Liver (tissue), 9 donors: ENCODE results near the gene C2orf92. TPM values are rescaled to one million over a fixed set of nuclear protein-coding genes. Genes with fewer than 3 reads are reported as not detected.

Source experiments
- DNase-seq: peaks from one replicate; pipeline ENCODE4 v3.0.0-alpha.2; 2017; ENCODE audit warnings: low spot score
- H3K27ac ChIP-seq, 2 donors: one replicate each; pipeline ENCODE4 v1.7.0; 2013; ENCODE audit warnings: inconsistent platforms in 2 of 2, low read length in 2 of 2, control low read depth in 1 of 2, low read depth in 1 of 2, mild to moderate bottlenecking in 1 of 2
- H3K27me3 ChIP-seq, 4 donors: one replicate each; pipeline versions ENCODE4 v1.6.1 to v1.7.0; 2013; ENCODE audit warnings: low read length in 3 of 4, inconsistent platforms in 1 of 4, mild to moderate bottlenecking in 1 of 4, moderate library complexity in 1 of 4; ENCODE audit not compliant: control insufficient read depth in 4 of 4, insufficient read depth in 4 of 4
- H3K36me3 ChIP-seq, 4 donors: one replicate each; pipeline versions ENCODE4 v1.6.1 to v1.7.0; 2013; ENCODE audit warnings: low read length in 3 of 4, mild to moderate bottlenecking in 3 of 4, low read depth in 1 of 4, moderate library complexity in 1 of 4; ENCODE audit not compliant: control insufficient read depth in 4 of 4, insufficient read depth in 3 of 4
- H3K4me1 ChIP-seq, 4 donors: one replicate each; pipeline versions ENCODE4 v1.6.1 to v1.7.0; 2013; ENCODE audit warnings: low read length in 3 of 4, mild to moderate bottlenecking in 3 of 4, moderate library complexity in 1 of 4; ENCODE audit not compliant: control insufficient read depth in 4 of 4, insufficient read depth in 4 of 4
- H3K4me3 ChIP-seq, 3 donors: one replicate each; pipeline versions ENCODE4 v1.6.1 to v1.7.0; 2013; ENCODE audit warnings: low read length in 3 of 3, control low read depth in 1 of 3, low read depth in 1 of 3, mild to moderate bottlenecking in 1 of 3
- H3K9ac ChIP-seq, 2 donors: one replicate each; pipeline ENCODE4 v1.7.0; 2013; ENCODE audit warnings: low read length in 2 of 2, mild to moderate bottlenecking in 2 of 2, moderate library complexity in 2 of 2, control low read depth in 1 of 2, low read depth in 1 of 2
- H3K9me3 ChIP-seq, 4 donors: one replicate each; pipeline versions ENCODE4 v1.6.1 to v1.7.0; 2013; ENCODE audit warnings: low read length in 3 of 4; ENCODE audit not compliant: control insufficient read depth in 4 of 4
- ATF3 ChIP-seq: IDR thresholded peaks from 2 replicates; pipeline ENCODE4 v1.6.1; 2016; ENCODE audit warnings: antibody characterized with exemption
- CTCF ChIP-seq: fragments of 150-350 bp; IDR thresholded peaks from 2 replicates; pipeline ENCODE4 v1.5.1; 2017; ENCODE audit warnings: improper control_type of control experiment, low read depth, low read length; ENCODE audit not compliant: missing input control
- EGR1 ChIP-seq, 2 donors: IDR thresholded peaks; 2 replicates each; pipeline ENCODE4 v1.6.1; 2016 to 2018; ENCODE audit warnings: antibody characterized with exemption in 2 of 2, low read depth in 2 of 2
- FOXA1 ChIP-seq: IDR thresholded peaks from 2 replicates; pipeline ENCODE4 v1.6.1; 2016; ENCODE audit warnings: antibody characterized with exemption
- GABPA ChIP-seq, 2 donors: IDR thresholded peaks in 1 of 2; conservative IDR thresholded peaks in 1 of 2; 2 replicates each; pipeline ENCODE4 v1.6.1; 2016; ENCODE audit warnings: antibody characterized with exemption in 2 of 2, mild to moderate bottlenecking in 1 of 2, moderate library complexity in 1 of 2
- HNF4A ChIP-seq, 2 donors: conservative IDR thresholded peaks; 2 replicates each; pipeline ENCODE4 v1.6.1; 2016; ENCODE audit warnings: antibody characterized with exemption in 2 of 2, mild to moderate bottlenecking in 2 of 2
- HNF4G ChIP-seq: IDR thresholded peaks from 2 replicates; pipeline ENCODE4 v1.6.1; 2016; ENCODE audit warnings: antibody characterized with exemption
- MAX ChIP-seq: IDR thresholded peaks from 2 replicates; pipeline ENCODE4 v1.6.1; 2016; ENCODE audit warnings: antibody characterized with exemption
- NR2F2 ChIP-seq: IDR thresholded peaks from 2 replicates; pipeline ENCODE4 v1.6.1; 2016; ENCODE audit warnings: antibody characterized with exemption
- RAD21 ChIP-seq, 2 donors: IDR thresholded peaks; 2 replicates each; pipeline ENCODE4 v1.6.1; 2016; ENCODE audit warnings: antibody characterized with exemption in 2 of 2, mild to moderate bottlenecking in 2 of 2
- REST ChIP-seq: IDR thresholded peaks from 2 replicates; pipeline ENCODE4 v1.6.1; 2016; ENCODE audit warnings: antibody characterized with exemption, mild to moderate bottlenecking
- RXRA ChIP-seq, 2 donors: IDR thresholded peaks; 2 replicates each; pipeline ENCODE4 v1.6.1; 2017 to 2018; ENCODE audit warnings: antibody characterized with exemption in 2 of 2, mild to moderate bottlenecking in 1 of 2
- TAF1 ChIP-seq: conservative IDR thresholded peaks from 2 replicates; pipeline ENCODE4 v1.6.1; 2016; ENCODE audit warnings: antibody characterized with exemption, mild to moderate bottlenecking
- WGBS: extraction: QIAGEN DNeasy Blood & Tissue Kit; methylation state at CpG from one replicate; pipeline ENCODE4 v1.1.7; 2013; 5-methylcytosine and 5-hydroxymethylcytosine counted together
- polyA plus RNA-seq, 2 donors: library from polyadenylated mRNA; stranded (reverse) in 1 of 2; unstranded in 1 of 2; fragments of 200-250 nt in 1 of 2; fragments of >200 nt in 1 of 2; fragmentation: Nextera tagmentation in 1 of 2; extraction: Ambion mirVana in 1 of 2; gene quantifications; one replicate each; pipeline versions ENCODE4 v1.2.1 to v1.2.3, GENCODE V29; 2013 to 2015
- total RNA-seq, 2 donors: library from RNA; depleted of rRNA; stranded (reverse); fragments of >200 nt; gene quantifications; one replicate each; pipeline ENCODE4 v1.2.3, GENCODE V29; 2014
- donor health status: healthy.
- donor health status: healthy.
- donor health status: healthy.
- donor health status: healthy.
- donor health status: healthy.

Gene C2orf92
- total and polyA plus RNA-seq, 4 donors = 0.96 to 8.0 (median 2.7) TPM

- Histone ChIP-seq H3K9me3 (peaks cover 0 to 4% (median 2%) of the 10 kb centered on the region in 4 donors), H3K4me3 (no peak overlapping the region), H3K27me3 (no peaks in the 10 kb centered on the region), H3K36me3 (no peaks in the 10 kb centered on the region), H3K4me1 (no peaks in the 10 kb centered on the region), H3K9ac (no peak overlapping the region), H3K27ac (no peak overlapping the region)
- 95% methylated on average over 28 of the region's 28 CpGs for WGBS
- DNase-seq = no peak
- TF ChIP-seq NR2F2 = no peak
- TF ChIP-seq GABPA (IDR thresholded peaks at IDR 0.05 in 1 of 2, conservative IDR thresholded peaks at IDR 0.05 in 1 of 2) = no peak
- TF ChIP-seq CTCF = no peak
- TF ChIP-seq TAF1 = no peak
- no peak for TF ChIP-seq RXRA (IDR thresholded peaks at IDR 0.05)
- no peak for TF ChIP-seq FOXA1
- no peak for TF ChIP-seq EGR1 (IDR thresholded peaks at IDR 0.05; ENCODE audit: low read depth in 2 of 2)
- no peak for TF ChIP-seq MAX
- TF ChIP-seq HNF4G = no peak
- TF ChIP-seq HNF4A (conservative IDR thresholded peaks at IDR 0.05) = no peak
- TF ChIP-seq RAD21 (IDR thresholded peaks at IDR 0.05) = no peak
- TF ChIP-seq REST = no peak
These were observed 63.2 kb downstream of the C2orf92 start for GRCh38 chr2:97732436-97733340.

- H3K9me3 ChIP-seq = peaks cover 0 to 4% (median 2%) of the 10 kb centered on the region in 4 donors
- no peak overlapping the region for H3K4me3 ChIP-seq
- WGBS = 84% methylated on average over 20 of the region's 20 CpGs
- no peaks in the 10 kb centered on the region for H3K4me1 ChIP-seq
- H3K27me3 ChIP-seq = no peaks in the 10 kb centered on the region
- H3K27ac ChIP-seq = no peak overlapping the region
- TF ChIP-seq ATF3 (no peak), GABPA (IDR thresholded peaks at IDR 0.05 in 1 of 2, conservative IDR thresholded peaks at IDR 0.05 in 1 of 2) (no peak), HNF4G (no peak), EGR1 (IDR thresholded peaks at IDR 0.05; ENCODE audit: low read depth in 2 of 2) (no peak)
- no peaks in the 10 kb centered on the region for H3K36me3 ChIP-seq
- H3K9ac ChIP-seq = no peak overlapping the region
- no peak for DNase-seq
These were observed 64.0 kb downstream of the C2orf92 start for GRCh38 chr2:97733341-97734035.
